H9 (cell line): ENCODE data around the gene KIF21B. TPM values are rescaled to one million over a fixed set of nuclear protein-coding genes. Genes with fewer than 3 reads are reported as not detected.

ENCODE experiments used
- DNase-seq: peaks from one replicate; pipeline ENCODE4 v3.0.0-alpha.2; 2017
- H2AFZ ChIP-seq: one replicate; pipeline ENCODE4 v1.6.1; 2013; ENCODE audit warnings: mild to moderate bottlenecking, low read length, control low read depth, moderate library complexity
- H2AK5ac ChIP-seq: 2 replicates; pipeline ENCODE4 v1.6.1; 2013; ENCODE audit warnings: low read length, control low read depth, mixed read lengths; ENCODE audit not compliant: insufficient read length
- H2BK120ac ChIP-seq: one replicate; pipeline ENCODE4 v1.6.1; 2013; ENCODE audit warnings: low read depth, mild to moderate bottlenecking, low read length, control low read depth, inconsistent platforms; ENCODE audit not compliant: poor library complexity, severe bottlenecking
- H2BK12ac ChIP-seq: 2 replicates; pipeline ENCODE4 v1.6.1; 2013; ENCODE audit warnings: low read length, control low read depth, mixed read lengths, low read depth; ENCODE audit not compliant: insufficient read length
- H2BK15ac ChIP-seq: 2 replicates; pipeline ENCODE4 v1.6.1; 2013; ENCODE audit warnings: low read depth, low read length, control low read depth
- H2BK20ac ChIP-seq: one replicate; pipeline ENCODE4 v1.6.1; 2013; ENCODE audit warnings: low read depth, mild to moderate bottlenecking, low read length, control low read depth, inconsistent platforms; ENCODE audit not compliant: poor library complexity, severe bottlenecking
- H2BK5ac ChIP-seq: 2 replicates; pipeline ENCODE4 v1.6.1; 2013; ENCODE audit warnings: low read length, control low read depth, mixed read lengths; ENCODE audit not compliant: insufficient read length
- H3K14ac ChIP-seq: 2 replicates; pipeline ENCODE4 v1.6.1; 2013; ENCODE audit warnings: low read length, control low read depth; ENCODE audit not compliant: insufficient read depth
- H3K18ac ChIP-seq: 2 replicates; pipeline ENCODE4 v1.6.1; 2013; ENCODE audit warnings: low read depth, mild to moderate bottlenecking, mixed read lengths, low read length, control low read depth; ENCODE audit not compliant: insufficient read length
- H3K23ac ChIP-seq: 2 replicates; pipeline ENCODE4 v1.6.1; 2013; ENCODE audit warnings: low read length, control low read depth, mixed read lengths, low read depth; ENCODE audit not compliant: insufficient read length
- H3K23me2 ChIP-seq: 2 replicates; pipeline ENCODE4 v1.6.1; 2013; ENCODE audit warnings: low read depth, mild to moderate bottlenecking, mixed read lengths, low read length, control low read depth; ENCODE audit not compliant: insufficient read length, poor library complexity, severe bottlenecking
- H3K27ac ChIP-seq: 2 replicates; pipeline ENCODE4 v1.5.1; 2013; ENCODE audit warnings: low read length, control low read depth, mixed read lengths, low read depth; ENCODE audit not compliant: insufficient read length
- H3K27me3 ChIP-seq: 2 replicates; pipeline ENCODE4 v1.6.1; 2013; ENCODE audit warnings: low read length, control low read depth, inconsistent platforms; ENCODE audit not compliant: insufficient read depth
- H3K4ac ChIP-seq: 2 replicates; pipeline ENCODE4 v1.6.1; 2013; ENCODE audit warnings: low read depth, mild to moderate bottlenecking, control low read depth, inconsistent platforms, low read length, moderate library complexity
- H3K4me1 ChIP-seq: 2 replicates; pipeline ENCODE4 v1.6.1; 2013; ENCODE audit warnings: low read length, control low read depth, inconsistent platforms; ENCODE audit not compliant: insufficient read depth
- H3K4me2 ChIP-seq: 2 replicates; pipeline ENCODE4 v1.6.1; 2013; ENCODE audit warnings: low read length, control low read depth, mixed read lengths; ENCODE audit not compliant: insufficient read length, insufficient read depth
- H3K56ac ChIP-seq: 2 replicates; pipeline ENCODE4 v1.6.1; 2013; ENCODE audit warnings: low read depth, mild to moderate bottlenecking, mixed read lengths, low read length, control low read depth; ENCODE audit not compliant: insufficient read length
- H3K79me1 ChIP-seq: 2 replicates; pipeline ENCODE4 v1.6.1; 2013; ENCODE audit warnings: low read depth, mild to moderate bottlenecking, moderate library complexity, low read length, control low read depth, inconsistent platforms; ENCODE audit not compliant: insufficient read depth, poor library complexity, severe bottlenecking
- H3K79me2 ChIP-seq: 2 replicates; pipeline ENCODE4 v1.6.1; 2013; ENCODE audit warnings: low read length, control low read depth, inconsistent platforms; ENCODE audit not compliant: insufficient read depth
- H3K9ac ChIP-seq: 2 replicates; pipeline ENCODE4 v1.6.1; 2013; ENCODE audit warnings: low read length, control low read depth, mixed read lengths; ENCODE audit not compliant: insufficient read length; ENCODE audit errors: extremely low read depth
- H3K9me3 ChIP-seq: one replicate; pipeline ENCODE4 v1.6.1; 2013; ENCODE audit warnings: low read depth, low read length, inconsistent platforms; ENCODE audit not compliant: control insufficient read depth
- H3T11ph ChIP-seq: one replicate; pipeline ENCODE4 v1.6.1; 2013; ENCODE audit warnings: mild to moderate bottlenecking, low read length, control low read depth, inconsistent platforms
- H4K20me1 ChIP-seq: one replicate; pipeline ENCODE4 v1.6.1; 2013; ENCODE audit not compliant: control insufficient read depth, insufficient read length, insufficient read depth
- H4K5ac ChIP-seq: 2 replicates; pipeline ENCODE4 v1.6.1; 2013; ENCODE audit warnings: low read depth, mild to moderate bottlenecking, mixed read lengths, low read length, control low read depth; ENCODE audit not compliant: insufficient read length
- H4K8ac ChIP-seq: replicated peaks from 2 replicates; pipeline ENCODE4 v1.6.1; 2013; ENCODE audit warnings: low read length, control low read depth, mixed read lengths, low read depth; ENCODE audit not compliant: insufficient read length
- H4K91ac ChIP-seq: 2 replicates; pipeline ENCODE4 v1.6.1; 2013; ENCODE audit warnings: low read depth, mild to moderate bottlenecking, moderate library complexity, mixed read lengths, low read length, control low read depth; ENCODE audit not compliant: insufficient read length
- H3K27ac Mint-ChIP-seq, 3 experiments: 2 replicates in 2 of 3; 3 replicates in 1 of 3; pipeline ENCODE4 v1.8.0; 2020 to 2021; ENCODE audit warnings: mixed read lengths in 3 of 3, mild to moderate bottlenecking in 1 of 3, moderate library complexity in 1 of 3
- H3K27me3 Mint-ChIP-seq: 2 replicates; pipeline ENCODE4 v1.8.0; 2021; ENCODE audit warnings: low read depth, mild to moderate bottlenecking, moderate library complexity, mixed read lengths
- H3K36me3 Mint-ChIP-seq, 3 experiments: 2 replicates in 2 of 3; 3 replicates in 1 of 3; pipeline ENCODE4 v1.8.0; 2020 to 2021; ENCODE audit warnings: low read depth in 3 of 3, mixed read lengths in 3 of 3; ENCODE audit not compliant: insufficient read depth in 1 of 3
- H3K4me1 Mint-ChIP-seq, 2 experiments: 2 replicates each; pipeline ENCODE4 v1.8.0; 2020; ENCODE audit warnings: mixed read lengths in 2 of 2
- H3K4me3 Mint-ChIP-seq, 2 experiments: 2 replicates in 1 of 2; 3 replicates in 1 of 2; pipeline ENCODE4 v1.8.0; 2020 to 2021; ENCODE audit warnings: mild to moderate bottlenecking in 2 of 2, mixed read lengths in 2 of 2, moderate library complexity in 1 of 2
- H3K9me3 Mint-ChIP-seq, 2 experiments: 2 replicates in 1 of 2; 3 replicates in 1 of 2; pipeline ENCODE4 v1.8.0; 2020; ENCODE audit warnings: mild to moderate bottlenecking in 2 of 2, mixed read lengths in 2 of 2, moderate library complexity in 1 of 2
- CTCF ChIP-seq: fragments of 200-600 bp; sonication (generic); conservative IDR thresholded peaks from 3 replicates; pipeline ENCODE4 v1.8.0; 2021; ENCODE audit warnings: antibody characterized with exemption, mild to moderate bottlenecking
- WGBS: extraction: QIAGEN DNeasy Blood & Tissue Kit; methylation state at CpG from one replicate; pipeline ENCODE4 v1.1.7; 2013; ENCODE audit warnings: missing lambda C conversion rate, low lambda C conversion rate, mixed read lengths; ENCODE audit not compliant: insufficient read length; ENCODE audit errors: extremely low coverage; 5-methylcytosine and 5-hydroxymethylcytosine counted together
- total RNA-seq: library from RNA; stranded (reverse); gene quantifications from 2 replicates; pipeline ENCODE4 v1.2.1, GENCODE V29; 2021

Gene KIF21B
- total RNA-seq, 1 experiment from 2014 or later: 7.5 TPM

DNA sequence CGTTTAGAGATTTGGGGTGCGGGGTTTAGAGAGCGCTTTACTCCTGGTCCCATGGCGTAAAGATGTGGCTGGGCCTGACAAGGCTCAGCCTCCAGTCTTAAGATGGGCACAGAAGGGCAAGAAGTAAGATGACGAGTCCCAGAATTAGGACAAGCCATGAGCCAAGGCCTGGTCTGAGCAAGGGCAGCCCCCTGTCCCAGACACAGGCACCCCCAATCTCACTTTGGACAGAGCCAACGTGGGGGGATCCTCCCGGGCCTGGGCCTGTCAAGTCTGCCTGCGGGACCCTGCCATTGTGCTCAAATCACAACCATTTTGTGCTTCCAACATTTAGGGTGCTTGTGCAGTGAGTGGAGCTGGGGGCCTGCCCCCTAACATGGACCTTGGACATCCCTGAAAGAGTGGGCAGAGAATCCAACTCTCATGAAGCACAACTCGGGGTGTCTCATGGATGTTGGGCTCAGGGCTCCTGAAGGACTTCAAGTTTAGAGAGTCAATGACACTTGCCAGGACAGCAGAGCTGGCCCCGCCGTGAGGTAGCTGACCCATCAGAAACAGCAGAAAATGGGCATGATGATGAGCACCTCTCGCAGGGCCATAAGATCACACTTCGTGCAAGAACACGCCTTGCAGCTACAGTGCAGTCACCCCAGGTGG lies 52.6 kb downstream of the KIF21B start:
- Mint-ChIP-seq H3K4me1 (peaks cover 0 to 3% of the 10 kb centered on the region in 2 experiments; a peak in 1 of 4 replicates), H3K36me3 (peaks cover 2 to 14% (median 4%) of the 10 kb centered on the region in 3 experiments; a peak in 6 of 7 replicates), H3K27ac (peak overlapping the region in 1 of 3 experiments; percentile 38; a peak in 2 of 7 replicates), H3K27me3 (no peaks in the 10 kb centered on the region; the same call in 1 of the 2 replicates), H3K9me3 (no peaks in the 10 kb centered on the region), H3K4me3 (no peak overlapping the region)
- H2BK20ac ChIP-seq: no peak overlapping the region
- no peaks in the 10 kb centered on the region for H3K23me2 ChIP-seq
- H2AK5ac ChIP-seq: no peak overlapping the region
- H2BK15ac ChIP-seq: no peak overlapping the region
- no peak overlapping the region for H3K4me2 ChIP-seq
- H4K91ac ChIP-seq: no peak overlapping the region
- H3K56ac ChIP-seq: no peak overlapping the region
- no CpG with 5 or more reads among the region's 14 CpGs for WGBS
- no peaks in the 10 kb centered on the region for H3K27me3 ChIP-seq
- H3K27ac ChIP-seq: no peak overlapping the region
- H3K79me1 ChIP-seq: no peaks in the 10 kb centered on the region
- H2AFZ ChIP-seq: no peak overlapping the region
- no peaks in the 10 kb centered on the region for H3K9me3 ChIP-seq
- H2BK120ac ChIP-seq: no peak overlapping the region
- no peak for TF ChIP-seq CTCF
- no peak overlapping the region for H3K4ac ChIP-seq
- no peak overlapping the region for H3T11ph ChIP-seq
- no peak overlapping the region for H3K9ac ChIP-seq
- no peak overlapping the region for H4K8ac ChIP-seq
- no peak for DNase-seq
- H3K14ac ChIP-seq: no peak overlapping the region
- no peak overlapping the region for H3K18ac ChIP-seq
- H4K5ac ChIP-seq: no peak overlapping the region
- H3K79me2 ChIP-seq: no peaks in the 10 kb centered on the region
- no peak overlapping the region for H2BK12ac ChIP-seq
- no peaks in the 10 kb centered on the region for H3K4me1 ChIP-seq
- H2BK5ac ChIP-seq: no peak overlapping the region
- H3K23ac ChIP-seq: no peak overlapping the region
- no peaks in the 10 kb centered on the region for H4K20me1 ChIP-seq
